22Rv1 (cell line): ENCODE measurements around the gene GART.
"Not testable (repeated sequence)": the region's sequence is repeated elsewhere in the genome, so short reads cannot be mapped to it uniquely, and the experiment has no call there.

ENCODE experiments used
- H3K27ac ChIP-seq: fragments of 450-650 bp; 2 replicates; pipeline ENCODE4 v1.5.1; 2017
- CTCF ChIP-seq: fragments of 450-650 bp; IDR thresholded peaks from 2 replicates; pipeline ENCODE4 v1.5.1; 2017; ENCODE audit warnings: mild to moderate bottlenecking
- ZFX ChIP-seq: fragments of 450-650 bp; IDR thresholded peaks from 2 replicates; pipeline ENCODE4 v1.6.1; 2017; ENCODE audit warnings: antibody characterized with exemption, borderline replicate concordance

GART gene

GRCh38 chr21:33511639-33512038 lies 30.3 kb downstream of the GART start:
- TF ChIP-seq ZFX (no peak), CTCF (no peak)
- no peak overlapping the region for H3K27ac ChIP-seq

- TF ChIP-seq CTCF = no peak
- TF ChIP-seq ZFX = no peak
- H3K27ac ChIP-seq = no peak overlapping the region
Observed at GRCh38 chr21:33510826-33511225, 31.1 kb downstream of the GART start.

GRCh38 chr21:33507003-33507402 lies 34.9 kb downstream of the GART start:
- not testable (repeated sequence) for H3K27ac ChIP-seq

- TF ChIP-seq ZFX (no peak), CTCF (no peak)
- H3K27ac ChIP-seq = no peak overlapping the region
Observed at GRCh38 chr21:33505833-33506232, 36.1 kb downstream of the GART start.

GRCh38 chr21:33496345-33496744 lies 45.6 kb downstream of the GART start:
- no peak overlapping the region for H3K27ac ChIP-seq
- no peak for TF ChIP-seq CTCF
- no peak for TF ChIP-seq ZFX

GRCh38 chr21:33495743-33496142 lies 46.2 kb downstream of the GART start:
- TF ChIP-seq CTCF (no peak), ZFX (no peak)
- no peak overlapping the region for H3K27ac ChIP-seq

GRCh38 chr21:33493756-33494155 lies 48.2 kb downstream of the GART start:
- H3K27ac ChIP-seq = no peak overlapping the region
- TF ChIP-seq CTCF (no peak), ZFX (no peak)

- TF ChIP-seq CTCF (no peak), ZFX (no peak)
- H3K27ac ChIP-seq = no peak overlapping the region
Observed at GRCh38 chr21:33492571-33492970, 49.3 kb downstream of the GART start.
